Trophoblast cell (in vitro differentiated cells and primary cell): Measurements from ENCODE around the gene CDC42EP3.

Source experiments
- DNase-seq, 2 donors: peaks; one replicate each; pipeline ENCODE4 v3.0.0-alpha.2; 2016
- H2AFZ ChIP-seq: 2 replicates; pipeline ENCODE4 v1.6.1; 2013; ENCODE audit warnings: low read length, moderate library complexity, mild to moderate bottlenecking; ENCODE audit not compliant: insufficient read depth, poor library complexity
- H2AK5ac ChIP-seq: 2 replicates; pipeline ENCODE4 v1.6.1; 2013; ENCODE audit warnings: mild to moderate bottlenecking, low read length
- H2BK120ac ChIP-seq: 2 replicates; pipeline ENCODE4 v1.6.1; 2013; ENCODE audit warnings: low read length, mild to moderate bottlenecking, moderate library complexity; ENCODE audit not compliant: insufficient read depth, poor library complexity
- H2BK12ac ChIP-seq: 2 replicates; pipeline ENCODE4 v1.6.1; 2013; ENCODE audit warnings: mild to moderate bottlenecking, low read length, moderate library complexity
- H2BK5ac ChIP-seq: 2 replicates; pipeline ENCODE4 v1.6.1; 2013; ENCODE audit warnings: low read length, low read depth, moderate library complexity, mild to moderate bottlenecking; ENCODE audit not compliant: poor library complexity
- H3K14ac ChIP-seq: 2 replicates; pipeline ENCODE4 v1.6.1; 2013; ENCODE audit warnings: mild to moderate bottlenecking, low read length
- H3K18ac ChIP-seq: 2 replicates; pipeline ENCODE4 v1.6.1; 2013; ENCODE audit warnings: mild to moderate bottlenecking, low read length
- H3K23ac ChIP-seq: 2 replicates; pipeline ENCODE4 v1.6.1; 2013; ENCODE audit warnings: low read length
- H3K27ac ChIP-seq: 2 replicates; pipeline ENCODE4 v1.5.1; 2013; ENCODE audit warnings: low read depth, mild to moderate bottlenecking, inconsistent platforms, low read length, moderate library complexity
- H3K27me3 ChIP-seq: 2 replicates; pipeline ENCODE4 v1.6.1; 2013; ENCODE audit warnings: inconsistent platforms, mild to moderate bottlenecking, low read length, moderate library complexity; ENCODE audit not compliant: insufficient read depth
- H3K36me3 ChIP-seq, 2 experiments: 1 replicate in 1 of 2; 2 replicates in 1 of 2; pipeline ENCODE4 v1.6.1; 2013; ENCODE audit warnings: low read length in 2 of 2, mild to moderate bottlenecking in 2 of 2, moderate library complexity in 1 of 2; ENCODE audit not compliant: insufficient read depth in 2 of 2, control insufficient read depth in 1 of 2
- H3K4ac ChIP-seq: 2 replicates; pipeline ENCODE4 v1.6.1; 2013; ENCODE audit warnings: low read depth, mild to moderate bottlenecking, low read length, moderate library complexity
- H3K4me1 ChIP-seq, 2 experiments: 1 replicate in 1 of 2; 2 replicates in 1 of 2; pipeline ENCODE4 v1.6.1; 2013; ENCODE audit warnings: low read length in 2 of 2, mild to moderate bottlenecking in 2 of 2, moderate library complexity in 1 of 2; ENCODE audit not compliant: insufficient read depth in 2 of 2, control insufficient read depth in 1 of 2
- H3K4me2 ChIP-seq: 2 replicates; pipeline ENCODE4 v1.6.1; 2013; ENCODE audit warnings: inconsistent platforms, mild to moderate bottlenecking, low read length, moderate library complexity
- H3K4me3 ChIP-seq: 2 replicates; pipeline ENCODE4 v1.5.1; 2013; ENCODE audit warnings: mild to moderate bottlenecking, low read depth, low read length, inconsistent platforms
- H3K79me1 ChIP-seq: one replicate; pipeline ENCODE4 v1.6.1; 2013; ENCODE audit warnings: low read length
- H3K79me2 ChIP-seq: 2 replicates; pipeline ENCODE4 v1.6.1; 2013; ENCODE audit warnings: low read length, mild to moderate bottlenecking; ENCODE audit not compliant: control insufficient read depth, insufficient read depth, poor library complexity
- H3K9ac ChIP-seq: 2 replicates; pipeline ENCODE4 v1.6.1; 2013; ENCODE audit warnings: mild to moderate bottlenecking, low read length
- H3K9me3 ChIP-seq: 2 replicates; pipeline ENCODE4 v1.6.1; 2013; ENCODE audit warnings: low read depth, mild to moderate bottlenecking, control low read depth, inconsistent platforms, low read length; ENCODE audit not compliant: insufficient read depth
- H4K12ac ChIP-seq: 2 replicates; pipeline ENCODE4 v1.6.1; 2013; ENCODE audit warnings: low read depth, mild to moderate bottlenecking, low read length, moderate library complexity
- H4K8ac ChIP-seq: 2 replicates; pipeline ENCODE4 v1.6.1; 2013; ENCODE audit warnings: low read depth, mild to moderate bottlenecking, low read length, moderate library complexity
- H4K91ac ChIP-seq: one replicate; pipeline ENCODE4 v1.6.1; 2013; ENCODE audit warnings: low read depth, mild to moderate bottlenecking, low read length, moderate library complexity
- WGBS: extraction: QIAGEN DNeasy Blood & Tissue Kit; methylation state at CpG from one replicate; pipeline ENCODE4 v1.1.7; 2013; ENCODE audit warnings: missing lambda C conversion rate; ENCODE audit not compliant: insufficient read length, insufficient coverage; ENCODE audit errors: extremely low coverage; 5-methylcytosine and 5-hydroxymethylcytosine counted together

The CDC42EP3 gene

DNA sequence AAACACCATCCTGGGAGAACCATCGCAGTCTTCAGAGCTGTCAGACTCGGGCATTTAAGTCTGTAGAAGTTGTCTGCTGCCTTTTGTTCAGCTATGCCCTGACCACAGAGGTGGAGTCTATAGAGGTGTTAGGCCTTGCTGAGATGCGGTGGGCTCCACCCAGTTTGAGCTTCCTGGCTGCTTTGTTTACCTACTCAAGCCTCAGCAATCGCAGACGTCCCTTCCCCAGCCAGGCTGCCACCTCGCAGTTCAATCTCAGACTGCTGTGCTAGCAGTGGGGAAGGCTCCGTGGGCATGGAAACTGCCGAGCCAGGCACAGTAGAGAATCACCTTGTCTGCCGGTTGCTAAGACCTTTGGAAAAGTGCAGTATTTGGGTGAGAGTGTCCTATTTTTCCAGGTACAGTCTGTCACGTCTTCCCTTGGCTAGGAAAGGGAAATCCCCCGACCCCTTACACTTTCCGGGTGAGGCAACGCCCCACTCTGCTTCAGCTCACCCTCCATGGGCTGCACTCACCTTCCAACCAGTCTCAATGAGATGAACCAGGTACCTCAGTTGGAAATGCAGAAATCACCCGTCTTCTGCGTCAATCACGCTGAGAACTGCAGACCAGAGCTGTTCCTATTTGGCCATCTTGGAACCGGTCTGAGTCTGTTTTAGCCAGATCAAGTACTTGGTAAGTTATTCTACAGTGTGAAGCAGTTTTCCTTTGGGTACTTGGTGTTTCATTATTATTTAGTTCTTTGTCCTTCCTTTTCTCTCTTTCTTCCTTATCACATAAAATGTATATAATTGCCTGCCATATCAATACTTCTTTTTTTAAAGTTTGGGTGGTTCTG lies 71.5 kb downstream of the CDC42EP3 start:
- Histone ChIP-seq H2BK12ac (no peak overlapping the region), H3K4me2 (no peak overlapping the region), H2AK5ac (no peak overlapping the region), H3K18ac (no peak overlapping the region), H3K9me3 (no peaks in the 10 kb centered on the region), H2BK5ac (no peak overlapping the region), H3K4me1 (no peaks in the 10 kb centered on the region), H3K79me2 (no peaks in the 10 kb centered on the region), H3K23ac (no peak overlapping the region), H3K4me3 (no peak overlapping the region), H4K12ac (no peak overlapping the region), H3K4ac (no peak overlapping the region), H2BK120ac (no peak overlapping the region), H3K9ac (no peak overlapping the region), H3K27me3 (no peaks in the 10 kb centered on the region), H3K36me3 (no peaks in the 10 kb centered on the region), H3K27ac (no peak overlapping the region), H2AFZ (no peak overlapping the region), H3K79me1 (no peaks in the 10 kb centered on the region), H4K91ac (no peak overlapping the region), H3K14ac (no peak overlapping the region), H4K8ac (no peak overlapping the region)
- no peak for DNase-seq
- WGBS: no CpG with 5 or more reads among the region's 17 CpGs

DNA sequence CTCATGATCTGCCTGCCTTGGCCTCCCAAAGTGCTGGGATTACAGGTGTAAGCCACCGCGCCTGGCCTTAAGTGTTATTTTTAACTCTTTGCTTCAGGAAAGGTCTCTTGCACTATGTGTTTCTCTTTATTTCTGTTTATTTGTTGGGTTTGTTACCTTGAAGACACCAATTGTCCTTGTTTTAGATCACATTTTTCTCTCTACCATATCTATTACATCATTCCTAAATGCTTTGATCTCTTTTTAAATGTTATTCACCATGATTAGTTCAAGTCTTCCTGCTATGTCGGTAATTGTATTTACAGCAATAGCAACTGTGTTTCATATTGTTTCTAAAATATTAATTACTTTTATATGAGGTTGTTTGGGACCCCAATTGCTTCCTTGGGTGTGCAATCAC lies 77.7 kb downstream of the CDC42EP3 start:
- H3K4me3 ChIP-seq: no peak overlapping the region
- no peak overlapping the region for H3K23ac ChIP-seq
- no peak overlapping the region for H4K8ac ChIP-seq
- peaks cover 0 to 1% of the 10 kb centered on the region in 2 experiments for H3K4me1 ChIP-seq
- no peaks in the 10 kb centered on the region for H3K79me1 ChIP-seq
- WGBS: no CpG with 5 or more reads among the region's 3 CpGs
- no peak overlapping the region for H3K14ac ChIP-seq
- no peak overlapping the region for H3K9ac ChIP-seq
- H3K18ac ChIP-seq: no peak overlapping the region
- no peak overlapping the region for H4K91ac ChIP-seq
- no peak overlapping the region for H2BK120ac ChIP-seq
- no peaks in the 10 kb centered on the region for H3K36me3 ChIP-seq
- H2AK5ac ChIP-seq: no peak overlapping the region
- no peak overlapping the region for H4K12ac ChIP-seq
- H3K27me3 ChIP-seq: no peaks in the 10 kb centered on the region
- H3K79me2 ChIP-seq: no peaks in the 10 kb centered on the region
- no peak overlapping the region for H3K4me2 ChIP-seq
- no peak overlapping the region for H2AFZ ChIP-seq
- DNase-seq: no peak
- no peak overlapping the region for H2BK5ac ChIP-seq
- no peak overlapping the region for H3K4ac ChIP-seq
- no peak overlapping the region for H2BK12ac ChIP-seq
- H3K9me3 ChIP-seq: no peaks in the 10 kb centered on the region
- H3K27ac ChIP-seq: no peak overlapping the region

DNA sequence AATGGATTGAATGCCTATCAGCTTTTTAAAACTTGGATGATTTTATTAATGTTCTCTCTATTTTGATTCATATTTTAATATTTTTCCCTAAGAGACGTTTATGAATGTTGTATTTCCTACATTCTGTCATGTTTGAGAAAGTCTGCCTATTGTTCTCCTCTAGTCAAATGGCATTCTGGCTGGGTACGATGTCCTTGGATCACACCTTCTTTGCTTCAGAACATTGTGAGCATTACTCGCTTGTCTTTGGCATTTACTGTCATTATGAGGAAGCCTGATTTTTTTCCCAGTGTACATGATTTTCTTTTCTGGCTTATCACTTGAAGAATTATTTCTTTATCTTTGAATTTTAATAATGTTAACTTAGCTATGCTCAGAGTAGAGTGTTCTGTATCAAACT lies 78.4 kb downstream of the CDC42EP3 start:
- H3K9ac ChIP-seq: no peak overlapping the region
- no peaks in the 10 kb centered on the region for H3K27me3 ChIP-seq
- no peaks in the 10 kb centered on the region for H3K79me2 ChIP-seq
- H3K23ac ChIP-seq: no peak overlapping the region
- H3K14ac ChIP-seq: no peak overlapping the region
- H3K4me2 ChIP-seq: no peak overlapping the region
- no peak for DNase-seq
- no peak overlapping the region for H2BK12ac ChIP-seq
- no peak overlapping the region for H4K8ac ChIP-seq
- no peak overlapping the region for H4K91ac ChIP-seq
- no peaks in the 10 kb centered on the region for H3K36me3 ChIP-seq
- H2AFZ ChIP-seq: no peak overlapping the region
- no peaks in the 10 kb centered on the region for H3K79me1 ChIP-seq
- peaks cover 3 to 4% of the 10 kb centered on the region in 2 experiments for H3K4me1 ChIP-seq
- H3K18ac ChIP-seq: no peak overlapping the region
- no peak overlapping the region for H2BK5ac ChIP-seq
- H3K4ac ChIP-seq: no peak overlapping the region
- no CpG with 5 or more reads among the region's 3 CpGs for WGBS
- no peak overlapping the region for H3K4me3 ChIP-seq
- no peak overlapping the region for H2BK120ac ChIP-seq
- H2AK5ac ChIP-seq: no peak overlapping the region
- H3K27ac ChIP-seq: no peak overlapping the region
- H3K9me3 ChIP-seq: no peaks in the 10 kb centered on the region
- no peak overlapping the region for H4K12ac ChIP-seq
